ENCODE data around the gene EIF3I.

GRCh38 chr1:32192220-32192948, 29.8 kb upstream of the EIF3I start:
- TF ChIP-seq POLR2AphosphoS5 (IDR thresholded peaks at IDR 0.05; ENCODE audit: low read depth, low read length) (no peak), TAF1 (IDR thresholded peaks at IDR 0.05; ENCODE audit: borderline replicate concordance, low read depth, low read length) (no peak)

Measured in GM12892 (cell line).